Inflammatory macrophage (primary cell): ENCODE data around the gene EGFL7.

Source experiments
- DNase-seq, 2 donors: peaks; one replicate each; pipeline ENCODE4 v3.0.0-alpha.2; 2020 to 2022
- total RNA-seq, 18 experiments: gene quantifications; one replicate each; lab custom pipeline; 2026; ENCODE audit warnings: mixed read lengths in 6 of 18, inconsistent platforms in 2 of 18; lab: John Stamatoyannopoulos, UW

EGFL7 gene
- total RNA-seq = 2.6 to 37.0 (median 6.0) reads per million in 18 experiments

DNA sequence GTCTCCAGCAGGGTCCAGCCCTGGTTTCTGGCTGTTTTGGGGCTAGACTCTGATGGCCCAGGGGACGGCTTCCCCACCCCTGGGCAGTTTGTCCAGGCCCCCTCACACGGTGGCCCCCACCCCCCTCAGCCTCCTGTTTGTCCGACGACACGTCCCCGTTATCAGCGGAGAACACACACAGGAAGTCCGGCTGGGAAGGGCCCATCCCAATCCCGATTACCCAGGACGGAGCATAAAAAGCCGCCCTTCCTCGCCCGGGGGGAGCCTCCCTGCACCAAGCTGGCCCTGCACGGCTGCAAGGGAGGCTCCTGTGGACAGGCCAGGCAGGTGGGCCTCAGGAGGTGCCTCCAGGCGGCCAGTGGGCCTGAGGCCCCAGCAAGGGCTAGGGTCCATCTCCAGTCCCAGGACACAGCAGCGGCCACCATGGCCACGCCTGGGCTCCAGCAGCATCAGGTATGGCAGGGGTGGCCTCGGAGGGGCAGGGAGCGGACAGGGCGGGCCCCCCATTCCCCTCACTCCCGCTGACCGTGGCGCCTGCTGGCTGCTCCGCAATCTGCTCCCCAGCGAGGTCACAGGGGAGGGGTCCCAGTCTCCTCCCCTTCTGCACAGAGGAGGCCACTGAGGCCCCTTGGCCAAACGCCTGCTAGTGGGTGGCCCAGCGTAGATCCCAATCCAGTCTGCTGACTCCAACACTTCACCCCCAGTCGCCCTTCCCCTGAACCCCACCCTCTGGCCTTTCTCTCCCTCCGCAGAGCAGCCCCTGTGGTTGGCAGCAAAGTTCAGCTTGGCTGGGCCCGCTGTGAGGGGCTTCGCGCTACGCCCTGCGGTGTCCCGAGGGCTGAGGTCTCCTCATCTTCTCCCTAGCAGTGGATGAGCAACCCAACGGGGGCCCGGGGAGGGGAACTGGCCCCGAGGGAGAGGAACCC is at the start of gene EGFL7:
Gene EGFL7, plus strand, starts transcription at position 261 of the 926 bp plus-strand sequence. CDS start 5,367 bp downstream, outside the sequence.
- DNase-seq = no peak

DNA sequence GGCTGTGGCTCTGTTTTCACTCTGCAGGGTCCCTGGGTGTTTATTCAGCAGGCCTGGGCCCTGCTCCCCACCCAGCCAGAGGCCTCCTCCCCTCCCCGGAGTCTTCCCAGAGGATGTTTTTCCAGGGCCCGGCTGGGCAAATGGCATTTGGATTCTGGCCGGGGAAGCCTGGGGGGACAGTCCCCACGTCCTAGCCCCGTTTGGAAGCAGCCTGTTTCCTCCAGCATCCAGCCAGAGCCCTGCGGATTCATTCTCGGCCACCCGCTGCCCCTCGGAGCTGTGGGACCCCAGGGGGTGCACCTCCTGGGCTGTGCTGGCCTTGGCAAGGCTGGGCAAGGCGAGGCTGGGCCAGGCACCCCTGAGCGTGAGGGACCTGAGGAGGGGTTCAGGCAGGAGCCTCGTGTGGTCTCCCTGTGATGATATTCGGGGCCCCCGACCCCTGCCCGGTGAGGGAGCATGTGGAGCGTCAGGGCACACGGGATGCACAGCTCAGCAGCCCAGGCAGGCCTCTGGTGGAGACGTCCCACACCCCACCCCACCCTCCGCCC is 48.8 kb upstream of the EGFL7 start:
- DNase-seq = no peak

DNA sequence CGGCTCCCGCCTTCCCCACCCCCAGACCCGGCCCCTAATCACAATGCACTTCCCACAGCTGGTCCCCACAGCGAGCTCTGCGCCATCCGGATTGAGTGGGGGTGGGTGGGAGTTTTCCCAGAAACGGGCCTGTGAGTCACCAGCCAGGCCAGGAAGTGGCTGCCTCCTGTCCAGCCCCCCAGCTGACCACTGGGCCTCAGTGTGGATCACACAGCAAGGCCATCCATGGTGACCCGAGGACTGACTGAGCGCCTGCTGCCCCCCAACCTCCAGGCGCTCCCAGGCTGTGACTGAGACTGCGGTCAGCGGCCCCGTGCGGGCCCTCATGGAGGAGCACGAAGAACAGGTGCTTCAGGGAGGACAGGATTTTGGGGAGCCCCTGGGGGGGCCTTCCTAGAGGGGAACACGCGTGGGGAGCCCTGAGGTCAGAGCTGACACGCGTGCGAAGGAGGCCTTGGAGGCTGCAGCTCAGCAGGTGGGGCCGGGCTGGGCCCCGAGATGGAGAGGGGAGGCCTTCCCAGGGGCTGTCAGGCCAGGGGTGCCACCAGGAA is 48.3 kb upstream of the EGFL7 start:
- DNase-seq = peak; percentile 39 to 75

DNA sequence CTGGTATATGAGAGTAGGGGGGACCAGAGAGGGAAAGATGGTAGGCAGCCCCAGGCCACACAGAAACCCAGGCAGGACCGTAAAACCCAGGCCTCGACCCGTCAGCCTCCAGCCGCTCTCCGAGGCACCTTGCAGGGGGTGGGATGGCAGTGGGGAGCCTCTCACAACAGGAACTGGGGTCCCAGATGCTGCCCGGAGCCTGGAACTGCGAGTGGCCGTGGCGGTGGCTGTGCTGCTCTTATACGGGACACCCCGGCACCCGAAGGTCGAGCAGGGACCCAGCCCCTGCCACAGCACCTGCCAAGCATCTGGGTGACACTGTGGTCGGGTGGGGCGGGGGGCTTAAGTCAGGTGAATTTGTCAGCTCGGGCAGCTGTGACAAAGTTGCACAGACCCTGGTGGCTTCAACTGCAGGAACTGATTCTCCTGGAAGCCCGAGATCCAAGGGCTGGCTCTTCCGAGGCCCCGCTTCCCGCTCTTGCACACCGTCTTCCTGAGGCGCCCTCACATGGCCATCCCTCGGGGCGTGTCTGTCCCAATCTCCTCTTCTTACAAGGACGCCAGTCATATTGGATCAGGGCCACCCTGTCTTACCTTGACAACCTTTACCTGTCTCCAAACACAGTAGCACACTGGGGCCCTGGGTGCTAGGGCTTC is 47.6 kb upstream of the EGFL7 start:
- no peak for DNase-seq

DNA sequence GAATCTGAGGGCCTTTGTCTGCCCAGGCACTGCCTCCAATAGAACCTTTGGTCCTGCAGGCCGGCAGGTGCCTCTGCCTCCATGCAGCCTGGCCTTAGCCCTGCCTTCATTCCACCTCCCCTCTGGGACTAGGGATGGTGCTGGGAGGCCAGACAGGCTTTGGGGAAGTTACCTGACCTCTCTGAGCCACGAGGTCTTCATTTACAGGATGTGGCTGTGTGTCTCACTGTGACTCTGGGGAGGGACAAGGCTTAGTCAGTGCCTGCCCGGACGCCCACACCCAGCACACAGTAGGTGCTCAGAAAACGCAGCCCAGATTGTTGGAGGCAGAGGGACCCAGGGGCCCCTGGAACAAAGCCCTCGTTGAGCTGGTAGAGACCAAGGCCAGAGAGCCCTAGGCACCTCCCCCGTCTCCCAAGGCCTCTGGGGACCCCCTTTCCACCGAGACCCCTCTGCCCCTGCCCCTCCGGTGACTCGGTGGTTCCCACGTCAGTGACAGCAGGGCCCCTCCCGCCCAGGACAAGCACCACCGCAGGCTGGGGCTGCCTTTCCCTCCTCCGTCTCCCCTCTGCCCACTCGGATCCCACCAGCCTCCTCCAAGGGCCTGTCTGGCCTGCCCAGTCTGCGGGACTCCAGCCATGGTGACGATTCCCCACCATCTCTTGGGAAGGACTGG is 46.9 kb upstream of the EGFL7 start:
- peak; percentile 45 to 67 for DNase-seq

DNA sequence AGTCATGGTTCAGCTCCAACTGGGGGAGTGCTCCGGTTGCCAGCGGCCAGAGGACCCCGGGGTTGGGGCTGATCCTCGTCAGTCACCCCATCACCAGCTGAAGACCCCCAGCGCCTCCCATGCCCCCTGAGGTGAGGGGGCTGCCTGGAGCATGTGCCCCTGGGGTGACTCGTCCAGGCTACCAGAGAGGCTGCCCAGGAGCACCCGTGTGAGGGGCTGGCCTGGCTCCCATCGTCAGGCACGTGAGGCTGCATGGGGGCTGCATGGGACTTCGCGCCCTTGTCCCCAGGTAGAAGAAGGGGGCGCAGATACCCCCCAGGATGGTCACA is 46.4 kb upstream of the EGFL7 start:
- DNase-seq = no peak

DNA sequence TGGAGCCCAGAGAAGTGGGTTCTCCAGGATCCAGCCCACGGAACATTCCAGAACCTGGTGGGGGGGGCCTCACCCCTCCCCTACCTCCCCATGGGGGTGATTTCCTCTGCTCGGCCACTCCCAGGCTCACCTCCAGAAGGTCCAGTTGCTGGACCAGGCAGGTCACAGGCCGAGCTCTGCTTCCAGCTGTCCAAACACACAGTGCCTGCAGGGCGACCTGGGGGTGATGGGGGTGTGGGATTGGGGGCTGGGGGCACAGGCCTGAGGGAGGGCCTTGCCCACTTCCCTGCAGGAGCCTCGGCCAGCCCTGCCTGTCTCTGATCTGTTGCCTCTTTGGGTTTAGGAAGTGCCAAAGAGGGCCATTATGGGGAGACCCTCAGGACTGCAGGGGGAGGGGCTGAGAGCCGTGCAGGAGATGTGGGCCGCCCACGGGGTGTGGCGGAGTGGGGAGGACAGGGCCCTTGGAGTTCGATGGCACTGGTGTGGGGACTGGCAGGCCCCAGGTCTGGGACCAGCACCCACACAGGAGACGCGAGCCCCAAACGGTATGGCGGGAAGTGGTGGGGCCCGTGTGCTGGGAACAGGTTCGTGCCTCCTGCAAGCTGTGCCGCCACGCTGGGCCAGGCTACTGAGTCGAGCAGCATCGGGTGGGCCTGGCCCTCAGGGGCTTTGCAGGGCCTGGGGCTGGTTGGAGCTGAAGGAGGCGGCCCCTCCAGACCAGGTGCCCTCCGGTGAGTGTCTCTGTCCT is 45.6 kb upstream of the EGFL7 start:
- no peak for DNase-seq

DNA sequence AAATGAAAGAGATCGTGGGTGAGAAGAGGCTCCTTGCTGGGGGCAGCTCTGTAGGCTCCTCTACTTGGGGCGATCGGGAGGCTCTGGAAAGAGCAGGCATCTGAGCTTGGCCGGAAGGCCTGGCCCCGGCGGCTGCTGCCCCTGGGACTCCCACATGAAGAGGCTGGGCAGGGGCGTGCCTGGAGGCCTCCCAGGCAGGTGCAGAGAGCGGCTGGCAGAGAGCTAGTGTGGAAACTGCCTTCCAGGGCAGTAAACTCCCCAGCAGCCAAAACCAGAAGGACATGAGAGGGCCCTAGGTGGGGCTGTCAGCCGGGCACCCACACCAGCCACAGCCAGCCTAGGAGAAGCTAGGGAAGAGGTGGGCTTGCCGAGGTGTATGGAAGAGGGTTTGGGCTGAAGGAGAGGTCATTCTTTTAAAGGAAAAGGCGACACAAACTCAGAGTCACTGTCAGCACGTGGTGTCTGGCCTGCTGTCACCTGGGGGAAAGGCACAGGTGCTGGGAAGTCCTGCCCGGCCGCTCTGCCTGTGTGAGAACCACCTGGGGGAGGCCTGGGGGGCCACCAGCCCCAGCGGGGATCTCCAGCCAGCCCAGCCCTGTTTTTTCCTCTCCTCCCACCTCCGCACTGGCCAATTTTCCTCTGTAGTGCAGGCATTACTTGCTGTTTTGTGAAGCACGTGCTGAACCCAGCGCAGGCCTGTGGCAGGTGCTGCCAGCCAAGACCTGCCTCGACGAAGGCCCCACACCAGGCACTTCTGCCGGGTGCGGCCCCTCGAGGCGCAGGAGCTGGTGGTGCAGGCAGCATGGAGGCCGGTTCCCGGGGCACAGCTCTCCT is 44.8 kb upstream of the EGFL7 start:
- DNase-seq = no peak

DNA sequence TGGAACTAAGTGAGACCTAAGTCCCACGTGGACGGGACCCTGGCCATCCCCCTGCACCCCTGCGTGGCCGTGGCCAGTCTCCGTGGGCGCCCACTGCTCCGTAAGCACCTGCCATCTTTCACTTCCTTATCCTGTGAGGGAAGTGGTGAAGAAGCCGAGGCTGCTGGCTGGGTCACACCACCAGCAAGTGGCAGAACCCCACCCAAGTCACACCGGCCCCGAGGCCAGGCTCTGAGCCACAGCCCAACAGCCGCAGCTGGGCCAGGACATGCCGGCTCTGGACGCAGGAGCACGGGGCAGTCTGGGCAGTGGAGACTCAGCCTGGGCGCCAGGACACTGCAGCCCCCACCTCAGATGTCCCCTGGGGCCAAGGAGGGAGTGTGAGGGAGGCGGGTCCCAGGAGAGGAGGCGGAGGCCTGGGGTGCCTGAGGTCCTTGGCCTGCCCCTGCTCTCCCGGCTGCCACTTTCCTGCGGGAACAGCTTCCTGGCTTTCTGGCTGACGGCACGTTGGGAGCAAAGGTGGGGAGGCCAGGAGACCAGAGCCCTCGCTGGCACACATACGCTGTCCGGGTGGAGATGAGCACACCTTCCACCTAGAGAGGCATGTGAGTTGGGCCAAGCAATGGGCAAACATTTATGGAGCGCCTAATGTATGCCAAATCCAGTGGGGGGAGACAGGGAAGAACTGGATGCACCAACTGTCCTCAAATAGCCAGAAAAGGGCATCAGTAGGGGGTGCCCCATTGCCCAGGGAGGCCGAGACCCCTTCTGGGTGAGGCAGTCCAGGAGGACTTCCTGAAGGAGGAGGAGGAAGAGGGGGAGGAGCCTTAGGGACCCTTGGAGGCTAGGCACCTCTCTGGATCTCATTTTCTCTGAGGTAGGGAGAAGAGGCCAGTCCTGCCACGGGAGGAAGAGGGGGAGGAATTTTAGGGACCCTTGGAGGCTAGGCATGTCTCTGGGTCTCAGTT is 43.9 kb upstream of the EGFL7 start:
- peak; percentile 76 to 85 for DNase-seq

DNA sequence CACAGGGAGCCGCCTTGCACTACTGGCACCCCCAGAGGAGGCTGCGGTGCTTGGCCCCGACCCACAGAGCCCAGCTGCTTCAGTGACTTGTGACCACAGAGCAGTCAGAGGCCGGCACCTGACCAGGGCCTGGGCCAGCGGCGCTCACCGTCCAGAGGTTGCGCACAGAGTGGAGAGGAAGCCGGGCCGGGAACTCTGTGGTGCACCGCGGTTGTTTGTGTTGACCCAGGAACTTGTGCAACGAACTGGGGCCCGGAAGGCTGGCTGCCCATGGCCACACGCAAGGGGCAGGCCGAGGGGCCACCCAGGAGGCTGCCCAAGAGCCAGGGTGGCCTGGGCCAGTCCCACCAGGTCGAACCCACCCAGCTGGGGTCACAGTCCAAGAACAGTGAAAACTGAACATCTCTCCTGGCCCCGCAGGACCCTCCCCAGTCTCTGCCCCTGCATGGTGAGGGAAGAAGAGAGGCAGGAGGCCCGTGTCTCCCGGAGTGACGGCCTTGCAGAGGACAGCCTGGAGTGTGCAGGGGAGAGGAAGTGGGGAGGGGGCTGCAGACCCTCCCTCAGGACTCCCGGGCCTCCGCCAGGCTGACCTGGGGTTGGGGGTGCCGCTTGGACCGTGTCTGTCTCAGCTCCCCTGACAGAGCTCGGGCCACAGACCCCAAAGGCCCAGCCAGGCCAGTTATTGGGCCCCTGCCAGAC is 42.8 kb upstream of the EGFL7 start:
- DNase-seq = peak; percentile 89 to 94

DNA sequence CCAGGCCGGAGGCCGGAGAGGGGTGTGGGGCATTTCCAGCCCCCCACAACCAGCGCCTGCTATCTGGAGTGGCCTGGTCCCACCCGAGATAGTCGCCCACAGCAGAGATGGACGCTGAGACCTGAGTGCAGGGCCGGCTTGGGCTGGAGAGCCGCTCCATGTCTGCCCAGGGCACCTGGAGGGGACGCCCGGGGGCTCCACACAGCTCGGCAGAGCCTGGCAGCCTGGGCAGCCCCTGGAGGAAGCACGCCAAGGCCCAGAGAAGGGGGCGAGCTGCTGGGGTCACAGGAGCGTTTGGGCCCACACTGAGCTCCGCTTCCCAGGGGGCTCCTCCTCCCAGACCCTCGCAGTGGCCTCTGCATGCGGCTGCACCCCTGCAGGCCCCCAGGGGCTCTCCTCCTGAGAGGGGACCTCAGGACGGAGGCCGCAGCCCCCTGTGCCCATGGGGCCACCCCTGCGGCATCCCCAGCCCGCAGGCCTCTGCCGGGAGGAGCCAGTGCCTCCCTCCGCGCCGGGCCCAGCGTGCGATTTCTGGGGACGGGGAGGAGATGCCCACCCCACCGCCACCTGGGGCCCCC is 42.2 kb upstream of the EGFL7 start:
- DNase-seq = no peak

DNA sequence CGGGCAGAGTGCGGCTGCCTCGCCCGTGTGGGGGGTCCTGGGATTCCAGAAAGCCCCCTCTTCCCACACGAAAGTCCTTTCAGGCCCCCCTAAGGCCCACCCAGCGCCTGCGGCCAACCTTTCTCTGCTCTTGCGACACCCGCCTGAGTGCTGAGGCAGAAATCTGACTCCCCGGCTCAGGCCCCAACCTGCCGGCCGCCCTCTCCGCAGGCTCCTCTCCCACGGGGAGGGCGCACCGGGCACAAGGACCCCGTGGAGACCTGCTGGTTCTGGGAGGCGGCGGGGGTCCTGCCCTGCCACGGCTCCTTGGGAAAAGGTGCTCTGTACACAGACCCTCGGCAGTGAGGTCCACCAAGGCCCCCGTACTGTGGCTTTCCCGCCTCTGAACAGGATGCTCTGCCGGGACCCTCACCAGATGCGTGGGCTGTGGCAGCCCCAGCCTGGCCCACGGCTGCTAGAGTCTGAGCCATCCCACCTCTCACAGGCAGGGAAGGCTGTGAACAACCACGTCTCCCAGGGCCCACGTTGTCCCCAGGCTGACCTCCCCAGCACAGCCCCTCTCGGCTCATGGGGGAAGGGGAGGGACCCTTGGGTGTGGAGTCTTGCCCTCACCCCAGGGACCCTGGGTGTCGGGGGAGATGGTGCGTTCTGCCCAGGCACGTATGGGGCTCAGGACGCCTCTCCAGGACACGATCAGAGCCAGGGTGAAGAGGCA is 41.5 kb upstream of the EGFL7 start:
- no peak for DNase-seq

- DNase-seq = no peak
Measured at GRCh38 chr9:136621734-136622093, 41.0 kb upstream of the EGFL7 start.

DNA sequence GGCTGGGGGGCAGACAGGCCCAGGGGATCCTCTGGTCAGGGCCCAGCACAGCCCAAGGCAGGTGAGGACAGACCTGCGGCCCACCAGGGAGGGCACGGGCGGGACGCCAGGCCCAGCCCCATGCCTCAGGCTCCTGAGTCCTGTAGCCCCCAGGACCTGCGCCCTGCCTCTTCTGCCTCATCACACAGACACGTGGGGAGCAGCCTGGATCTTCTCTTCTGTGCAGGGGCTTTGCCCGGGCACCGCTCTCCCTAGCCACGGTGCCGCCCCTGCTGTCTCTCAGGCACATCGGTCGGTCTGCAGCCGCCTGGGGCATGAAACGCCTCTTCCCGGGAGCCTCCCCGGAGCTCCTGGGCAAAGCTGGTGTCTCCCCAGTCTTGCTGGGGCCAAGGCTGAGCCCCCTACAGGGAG is 40.2 kb upstream of the EGFL7 start:
- DNase-seq = no peak

- no peak for DNase-seq
Measured at GRCh38 chr9:136623016-136623841, 39.5 kb upstream of the EGFL7 start.

GRCh38 chr9:136623842-136624183 is 38.9 kb upstream of the EGFL7 start:
- no peak for DNase-seq

DNA sequence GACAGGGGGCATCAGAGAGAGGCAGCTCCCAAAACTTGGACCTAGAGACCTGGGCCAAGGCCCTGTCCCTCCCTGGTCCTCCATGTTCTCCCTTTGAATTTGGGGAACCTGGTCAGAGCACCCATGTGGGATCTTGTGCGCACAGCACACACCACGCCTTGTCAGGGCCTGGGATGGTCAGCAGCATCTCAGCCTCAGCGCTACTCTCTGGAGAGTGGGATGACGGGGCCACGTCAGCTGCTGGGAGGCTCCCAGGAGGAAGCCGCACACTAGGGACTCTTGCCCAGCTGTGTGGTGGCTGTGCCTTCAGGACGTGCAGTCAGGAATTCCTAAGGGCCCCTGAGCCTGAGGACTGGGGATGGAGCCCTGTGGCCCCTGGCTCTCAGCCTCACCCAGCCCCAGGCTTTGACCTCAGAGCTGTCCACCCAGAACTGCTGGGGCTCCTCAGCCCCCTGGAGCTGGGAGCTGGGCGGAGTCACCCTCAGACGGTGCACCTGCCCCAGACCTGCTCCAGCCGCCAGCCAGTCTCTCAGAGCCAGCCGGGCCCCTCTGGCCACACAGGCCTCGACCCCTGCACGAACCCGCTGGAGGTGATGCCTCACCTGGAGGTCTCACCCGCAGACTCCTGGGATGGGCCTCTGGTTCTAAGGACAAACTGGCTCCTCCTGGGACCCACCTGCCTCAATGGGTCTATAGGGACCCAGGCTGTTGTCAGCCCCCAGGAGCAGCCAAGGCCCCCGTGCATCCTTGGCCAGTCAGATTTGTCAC is 38.3 kb upstream of the EGFL7 start:
- no peak for DNase-seq
